Nephron (organoid): ENCODE results near the gene FADD.
A peak's percentile ranks its signal among the peaks of the same experiment; 100 is the strongest.

Experiments
- H3K27ac Mint-ChIP-seq, 3 experiments: 2 replicates each; pipeline ENCODE4 v1.8.0; 2020; ENCODE audit warnings: mixed read lengths in 3 of 3, mild to moderate bottlenecking in 2 of 3, moderate library complexity in 1 of 3
- H3K27me3 Mint-ChIP-seq: 2 replicates; pipeline ENCODE4 v1.8.0; 2021; ENCODE audit warnings: low read depth, mild to moderate bottlenecking, moderate library complexity, mixed read lengths
- H3K36me3 Mint-ChIP-seq: 2 replicates; pipeline ENCODE4 v1.8.0; 2020; ENCODE audit warnings: low read depth, mixed read lengths
- H3K4me1 Mint-ChIP-seq: 2 replicates; pipeline ENCODE4 v1.8.0; 2020; ENCODE audit warnings: mixed read lengths
- H3K4me3 Mint-ChIP-seq, 3 experiments: 2 replicates each; pipeline ENCODE4 v1.8.0; 2020; ENCODE audit warnings: mild to moderate bottlenecking in 3 of 3, mixed read lengths in 3 of 3, moderate library complexity in 2 of 3
- H3K9me3 Mint-ChIP-seq: 2 replicates; pipeline ENCODE4 v1.8.0; 2020; ENCODE audit warnings: mixed read lengths
- CTCF ChIP-seq, 3 experiments: fragments of 200-600 bp; sonication (generic); IDR thresholded peaks; one replicate each; pipeline ENCODE4 v1.5.0; 2021; ENCODE audit warnings: antibody characterized with exemption in 3 of 3; ENCODE audit not compliant: unreplicated experiment in 3 of 3

The FADD gene

GRCh38 chr11:70189622-70190021 lies 13.5 kb upstream of the FADD start:
- Mint-ChIP-seq H3K36me3 (no peaks in the 10 kb centered on the region), H3K27me3 (peaks cover 15% of the 10 kb centered on the region), H3K27ac (no peak overlapping the region), H3K4me1 (no peaks in the 10 kb centered on the region), H3K4me3 (no peak overlapping the region), H3K9me3 (no peaks in the 10 kb centered on the region)
- no peak for TF ChIP-seq CTCF (IDR thresholded peaks at IDR 0.05; ENCODE audit: unreplicated experiment in 3 of 3)

DNA sequence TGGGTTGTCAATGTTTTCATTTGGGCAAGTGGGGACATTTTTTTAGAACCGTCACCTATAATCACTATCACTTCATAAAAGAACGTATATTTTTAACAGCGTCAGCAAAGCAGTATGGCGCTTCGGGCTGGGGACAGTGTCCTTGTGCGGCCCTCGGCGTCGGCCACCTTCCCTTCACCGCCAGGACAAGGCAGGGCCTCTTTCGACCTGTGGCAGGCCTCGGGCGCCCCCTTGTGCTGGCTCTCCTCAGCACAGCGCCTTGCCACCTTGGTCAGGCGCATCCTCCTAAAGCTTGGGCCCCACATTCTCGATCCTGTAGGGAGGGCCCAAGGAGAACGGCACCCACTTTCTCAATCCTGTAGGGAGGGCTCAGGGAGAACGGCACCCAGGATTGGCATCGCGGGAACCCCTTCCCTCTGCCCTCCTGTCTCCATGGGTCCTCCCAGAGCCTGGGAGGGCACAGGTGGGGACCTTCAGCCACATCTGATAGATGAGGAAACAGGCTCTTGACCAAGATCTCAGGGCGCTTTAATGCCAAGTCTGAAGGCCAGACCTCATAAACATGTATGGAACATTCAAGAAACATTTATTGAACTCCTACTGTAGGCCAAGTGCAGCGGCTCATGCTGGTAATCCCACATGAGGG lies 11.5 kb upstream of the FADD start:
- Mint-ChIP-seq H3K4me3 (no peak overlapping the region), H3K27ac (peak overlapping the region in 1 of 3 experiments; percentile 40), H3K9me3 (no peaks in the 10 kb centered on the region), H3K4me1 (no peaks in the 10 kb centered on the region), H3K27me3 (peaks cover 20% of the 10 kb centered on the region), H3K36me3 (no peaks in the 10 kb centered on the region)
- peak; percentile 92 to 96 (median 93) for TF ChIP-seq CTCF (IDR thresholded peaks at IDR 0.05; ENCODE audit: unreplicated experiment in 3 of 3)

DNA sequence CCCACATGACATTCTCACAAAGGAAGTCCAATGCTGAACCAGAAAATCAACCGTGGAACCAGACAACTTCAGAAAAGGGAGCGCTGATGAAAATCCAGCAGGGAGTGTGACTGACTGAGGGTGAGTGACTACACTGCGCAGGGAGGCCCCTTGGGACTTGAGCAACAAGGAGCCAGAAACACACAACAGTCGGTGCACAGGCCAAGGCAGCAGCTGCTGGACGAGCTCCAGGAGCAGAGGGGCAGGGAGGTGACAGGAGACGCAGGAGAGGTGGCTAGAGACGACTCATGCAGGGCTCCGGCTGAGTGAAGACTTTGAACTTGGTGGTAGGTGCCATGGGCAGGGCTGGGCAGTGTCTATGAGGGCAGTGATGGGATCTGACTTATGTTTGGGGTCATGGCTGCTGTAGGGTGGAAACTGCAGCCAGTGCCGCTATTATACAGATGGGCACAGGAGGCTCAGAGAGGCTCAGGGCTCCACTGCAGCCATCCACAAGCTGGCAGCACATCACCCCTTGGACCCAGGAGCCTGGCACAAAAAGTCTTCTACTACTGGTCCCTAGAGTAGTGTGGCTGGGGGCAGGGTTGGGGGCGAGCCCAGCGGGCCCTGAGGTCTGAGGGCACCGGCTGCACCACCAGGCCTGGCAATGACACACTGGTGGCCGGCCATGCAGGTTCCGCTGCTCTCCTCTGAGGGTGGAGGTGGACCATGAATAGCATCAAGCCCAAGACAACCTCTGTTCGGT lies 10.3 kb upstream of the FADD start:
- H3K36me3 Mint-ChIP-seq: no peaks in the 10 kb centered on the region
- no peaks in the 10 kb centered on the region for H3K4me1 Mint-ChIP-seq
- peaks cover 14% of the 10 kb centered on the region for H3K27me3 Mint-ChIP-seq
- no peak overlapping the region for H3K27ac Mint-ChIP-seq
- H3K9me3 Mint-ChIP-seq: no peaks in the 10 kb centered on the region
- no peak for TF ChIP-seq CTCF (IDR thresholded peaks at IDR 0.05; ENCODE audit: unreplicated experiment in 3 of 3)
- no peak overlapping the region for H3K4me3 Mint-ChIP-seq

DNA sequence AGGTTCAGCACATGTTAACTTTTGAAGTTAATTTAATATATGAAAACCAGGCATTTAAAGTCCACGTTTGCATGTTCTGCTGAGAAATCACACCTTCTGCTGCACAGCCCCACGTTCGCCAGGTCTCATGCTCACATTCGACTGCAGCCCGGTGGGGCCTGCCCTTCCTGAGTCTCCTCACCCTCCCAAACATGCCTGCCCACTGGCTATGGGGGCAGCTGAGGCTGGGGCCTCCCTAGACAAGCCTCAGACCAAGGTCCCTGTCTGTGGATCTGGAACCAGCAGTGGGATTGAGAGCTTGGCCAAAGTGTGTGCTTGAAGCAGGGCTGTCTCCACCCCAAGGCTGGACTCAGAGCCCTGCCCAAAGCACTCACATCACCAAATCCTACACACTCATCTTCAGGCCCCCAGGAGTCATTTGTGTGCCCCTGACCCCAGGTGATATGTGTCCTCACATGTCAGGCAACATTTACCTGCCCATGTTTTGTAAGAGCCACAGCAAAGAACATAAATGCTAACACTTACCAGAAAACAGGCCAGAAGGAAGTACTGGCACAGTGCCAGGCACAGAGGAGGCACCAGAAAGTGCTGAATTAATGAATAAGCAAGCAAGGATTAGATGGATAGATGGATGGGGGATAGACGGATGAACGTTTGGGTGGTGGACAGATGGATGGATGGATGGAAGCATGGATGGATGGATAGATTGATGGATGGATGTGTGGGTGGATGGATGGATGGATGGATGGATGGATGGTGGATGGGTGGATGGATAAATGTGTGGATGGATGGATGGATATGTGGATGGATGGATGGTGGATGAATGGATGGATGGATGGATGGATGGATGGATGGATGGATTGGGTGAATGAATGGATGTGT lies 9.4 kb upstream of the FADD start:
- no peak overlapping the region for H3K27ac Mint-ChIP-seq
- peaks cover 17% of the 10 kb centered on the region for H3K27me3 Mint-ChIP-seq
- no peaks in the 10 kb centered on the region for H3K4me1 Mint-ChIP-seq
- no peaks in the 10 kb centered on the region for H3K9me3 Mint-ChIP-seq
- H3K4me3 Mint-ChIP-seq: no peak overlapping the region
- no peaks in the 10 kb centered on the region for H3K36me3 Mint-ChIP-seq
- no peak for TF ChIP-seq CTCF (IDR thresholded peaks at IDR 0.05; ENCODE audit: unreplicated experiment in 3 of 3)

DNA sequence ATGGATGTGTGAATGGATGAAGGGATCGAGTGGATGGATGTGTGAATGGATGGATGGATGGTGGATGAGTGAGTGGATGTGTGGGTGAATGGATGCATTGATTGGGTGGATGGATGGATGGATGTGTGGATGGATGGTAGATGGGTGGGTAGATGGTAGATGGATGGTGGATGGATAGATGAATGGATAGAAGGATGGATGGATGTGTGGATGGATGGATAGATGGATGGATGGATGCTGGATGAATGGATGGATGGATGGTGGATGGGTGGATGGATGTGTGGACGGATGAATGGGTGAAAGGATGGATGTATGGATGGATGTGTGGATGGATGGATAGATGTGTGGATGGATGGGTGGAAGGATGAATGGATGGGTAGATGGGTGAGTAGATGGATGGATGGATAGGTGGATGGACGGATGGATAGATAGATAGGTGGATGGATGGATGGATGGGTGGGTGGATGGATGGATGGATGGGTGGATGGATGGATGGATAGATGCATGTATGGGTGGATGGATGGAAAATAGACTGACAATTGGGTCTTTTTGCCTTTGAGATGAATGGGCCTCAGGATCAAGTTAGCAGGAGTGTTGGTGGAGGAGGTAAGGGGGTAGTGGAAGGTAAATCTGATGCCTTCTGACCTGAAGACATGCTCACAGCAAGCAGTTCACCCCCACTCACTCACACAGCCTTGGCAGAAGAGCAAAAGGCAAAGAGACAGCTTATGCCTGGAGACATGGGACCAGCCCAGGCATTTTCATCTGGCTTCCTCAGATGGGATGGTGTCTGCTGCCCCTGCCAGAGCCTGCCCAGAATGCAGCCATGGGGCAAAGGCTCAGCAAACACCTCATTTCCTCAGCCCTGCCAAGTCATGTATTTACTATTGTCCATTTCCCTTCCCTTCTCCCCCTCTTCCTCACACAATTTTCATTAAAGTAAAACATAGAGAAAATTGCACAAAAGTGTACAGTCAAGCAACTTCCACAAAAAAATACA lies 8.0 kb upstream of the FADD start:
- Mint-ChIP-seq H3K4me1 (no peaks in the 10 kb centered on the region), H3K4me3 (no peak overlapping the region), H3K36me3 (no peaks in the 10 kb centered on the region), H3K9me3 (no peaks in the 10 kb centered on the region), H3K27me3 (peaks cover 24% of the 10 kb centered on the region), H3K27ac (no peak overlapping the region)
- no peak for TF ChIP-seq CTCF (IDR thresholded peaks at IDR 0.05; ENCODE audit: unreplicated experiment in 3 of 3)
